H9 (cell line): Measurements from ENCODE around the gene ENOX1. TPM values are rescaled to one million over a fixed set of nuclear protein-coding genes. Genes with fewer than 3 reads are reported as not detected.

Source experiments
- DNase-seq: peaks from one replicate; pipeline ENCODE4 v3.0.0-alpha.2; 2017
- H2AFZ ChIP-seq: one replicate; pipeline ENCODE4 v1.6.1; 2013; ENCODE audit warnings: mild to moderate bottlenecking, low read length, control low read depth, moderate library complexity
- H2AK5ac ChIP-seq: 2 replicates; pipeline ENCODE4 v1.6.1; 2013; ENCODE audit warnings: low read length, control low read depth, mixed read lengths; ENCODE audit not compliant: insufficient read length
- H2BK120ac ChIP-seq: one replicate; pipeline ENCODE4 v1.6.1; 2013; ENCODE audit warnings: low read depth, mild to moderate bottlenecking, low read length, control low read depth, inconsistent platforms; ENCODE audit not compliant: poor library complexity, severe bottlenecking
- H2BK12ac ChIP-seq: 2 replicates; pipeline ENCODE4 v1.6.1; 2013; ENCODE audit warnings: low read length, control low read depth, mixed read lengths, low read depth; ENCODE audit not compliant: insufficient read length
- H2BK15ac ChIP-seq: 2 replicates; pipeline ENCODE4 v1.6.1; 2013; ENCODE audit warnings: low read depth, low read length, control low read depth
- H2BK20ac ChIP-seq: one replicate; pipeline ENCODE4 v1.6.1; 2013; ENCODE audit warnings: low read depth, mild to moderate bottlenecking, low read length, control low read depth, inconsistent platforms; ENCODE audit not compliant: poor library complexity, severe bottlenecking
- H2BK5ac ChIP-seq: 2 replicates; pipeline ENCODE4 v1.6.1; 2013; ENCODE audit warnings: low read length, control low read depth, mixed read lengths; ENCODE audit not compliant: insufficient read length
- H3K14ac ChIP-seq: 2 replicates; pipeline ENCODE4 v1.6.1; 2013; ENCODE audit warnings: low read length, control low read depth; ENCODE audit not compliant: insufficient read depth
- H3K18ac ChIP-seq: 2 replicates; pipeline ENCODE4 v1.6.1; 2013; ENCODE audit warnings: low read depth, mild to moderate bottlenecking, mixed read lengths, low read length, control low read depth; ENCODE audit not compliant: insufficient read length
- H3K23ac ChIP-seq: 2 replicates; pipeline ENCODE4 v1.6.1; 2013; ENCODE audit warnings: low read length, control low read depth, mixed read lengths, low read depth; ENCODE audit not compliant: insufficient read length
- H3K23me2 ChIP-seq: 2 replicates; pipeline ENCODE4 v1.6.1; 2013; ENCODE audit warnings: low read depth, mild to moderate bottlenecking, mixed read lengths, low read length, control low read depth; ENCODE audit not compliant: insufficient read length, poor library complexity, severe bottlenecking
- H3K27ac ChIP-seq: 2 replicates; pipeline ENCODE4 v1.5.1; 2013; ENCODE audit warnings: low read length, control low read depth, mixed read lengths, low read depth; ENCODE audit not compliant: insufficient read length
- H3K27me3 ChIP-seq: 2 replicates; pipeline ENCODE4 v1.6.1; 2013; ENCODE audit warnings: low read length, control low read depth, inconsistent platforms; ENCODE audit not compliant: insufficient read depth
- H3K4ac ChIP-seq: 2 replicates; pipeline ENCODE4 v1.6.1; 2013; ENCODE audit warnings: low read depth, mild to moderate bottlenecking, control low read depth, inconsistent platforms, low read length, moderate library complexity
- H3K4me1 ChIP-seq: 2 replicates; pipeline ENCODE4 v1.6.1; 2013; ENCODE audit warnings: low read length, control low read depth, inconsistent platforms; ENCODE audit not compliant: insufficient read depth
- H3K4me2 ChIP-seq: 2 replicates; pipeline ENCODE4 v1.6.1; 2013; ENCODE audit warnings: low read length, control low read depth, mixed read lengths; ENCODE audit not compliant: insufficient read length, insufficient read depth
- H3K56ac ChIP-seq: 2 replicates; pipeline ENCODE4 v1.6.1; 2013; ENCODE audit warnings: low read depth, mild to moderate bottlenecking, mixed read lengths, low read length, control low read depth; ENCODE audit not compliant: insufficient read length
- H3K79me1 ChIP-seq: 2 replicates; pipeline ENCODE4 v1.6.1; 2013; ENCODE audit warnings: low read depth, mild to moderate bottlenecking, moderate library complexity, low read length, control low read depth, inconsistent platforms; ENCODE audit not compliant: insufficient read depth, poor library complexity, severe bottlenecking
- H3K79me2 ChIP-seq: 2 replicates; pipeline ENCODE4 v1.6.1; 2013; ENCODE audit warnings: low read length, control low read depth, inconsistent platforms; ENCODE audit not compliant: insufficient read depth
- H3K9ac ChIP-seq: 2 replicates; pipeline ENCODE4 v1.6.1; 2013; ENCODE audit warnings: low read length, control low read depth, mixed read lengths; ENCODE audit not compliant: insufficient read length; ENCODE audit errors: extremely low read depth
- H3K9me3 ChIP-seq: one replicate; pipeline ENCODE4 v1.6.1; 2013; ENCODE audit warnings: low read depth, low read length, inconsistent platforms; ENCODE audit not compliant: control insufficient read depth
- H3T11ph ChIP-seq: one replicate; pipeline ENCODE4 v1.6.1; 2013; ENCODE audit warnings: mild to moderate bottlenecking, low read length, control low read depth, inconsistent platforms
- H4K20me1 ChIP-seq: one replicate; pipeline ENCODE4 v1.6.1; 2013; ENCODE audit not compliant: control insufficient read depth, insufficient read length, insufficient read depth
- H4K5ac ChIP-seq: 2 replicates; pipeline ENCODE4 v1.6.1; 2013; ENCODE audit warnings: low read depth, mild to moderate bottlenecking, mixed read lengths, low read length, control low read depth; ENCODE audit not compliant: insufficient read length
- H4K8ac ChIP-seq: replicated peaks from 2 replicates; pipeline ENCODE4 v1.6.1; 2013; ENCODE audit warnings: low read length, control low read depth, mixed read lengths, low read depth; ENCODE audit not compliant: insufficient read length
- H4K91ac ChIP-seq: 2 replicates; pipeline ENCODE4 v1.6.1; 2013; ENCODE audit warnings: low read depth, mild to moderate bottlenecking, moderate library complexity, mixed read lengths, low read length, control low read depth; ENCODE audit not compliant: insufficient read length
- H3K27ac Mint-ChIP-seq, 3 experiments: 2 replicates in 2 of 3; 3 replicates in 1 of 3; pipeline ENCODE4 v1.8.0; 2020 to 2021; ENCODE audit warnings: mixed read lengths in 3 of 3, mild to moderate bottlenecking in 1 of 3, moderate library complexity in 1 of 3
- H3K27me3 Mint-ChIP-seq: 2 replicates; pipeline ENCODE4 v1.8.0; 2021; ENCODE audit warnings: low read depth, mild to moderate bottlenecking, moderate library complexity, mixed read lengths
- H3K36me3 Mint-ChIP-seq, 3 experiments: 2 replicates in 2 of 3; 3 replicates in 1 of 3; pipeline ENCODE4 v1.8.0; 2020 to 2021; ENCODE audit warnings: low read depth in 3 of 3, mixed read lengths in 3 of 3; ENCODE audit not compliant: insufficient read depth in 1 of 3
- H3K4me1 Mint-ChIP-seq, 2 experiments: 2 replicates each; pipeline ENCODE4 v1.8.0; 2020; ENCODE audit warnings: mixed read lengths in 2 of 2
- H3K4me3 Mint-ChIP-seq, 2 experiments: 2 replicates in 1 of 2; 3 replicates in 1 of 2; pipeline ENCODE4 v1.8.0; 2020 to 2021; ENCODE audit warnings: mild to moderate bottlenecking in 2 of 2, mixed read lengths in 2 of 2, moderate library complexity in 1 of 2
- H3K9me3 Mint-ChIP-seq, 2 experiments: 2 replicates in 1 of 2; 3 replicates in 1 of 2; pipeline ENCODE4 v1.8.0; 2020; ENCODE audit warnings: mild to moderate bottlenecking in 2 of 2, mixed read lengths in 2 of 2, moderate library complexity in 1 of 2
- WGBS: extraction: QIAGEN DNeasy Blood & Tissue Kit; methylation state at CpG from one replicate; pipeline ENCODE4 v1.1.7; 2013; ENCODE audit warnings: missing lambda C conversion rate, low lambda C conversion rate, mixed read lengths; ENCODE audit not compliant: insufficient read length; ENCODE audit errors: extremely low coverage; 5-methylcytosine and 5-hydroxymethylcytosine counted together
- total RNA-seq: library from RNA; stranded (reverse); gene quantifications from 2 replicates; pipeline ENCODE4 v1.2.1, GENCODE V29; 2021
- TF ChIP-seq, protein P1 (sequence below): fragments of 200-600 bp; sonication (generic); conservative IDR thresholded peaks from 3 replicates; pipeline ENCODE4 v1.8.0; 2021; ENCODE audit warnings: antibody characterized with exemption, mild to moderate bottlenecking

ENOX1 gene
- total RNA-seq, 1 experiment from 2014 or later: 0.24 TPM

DNA sequence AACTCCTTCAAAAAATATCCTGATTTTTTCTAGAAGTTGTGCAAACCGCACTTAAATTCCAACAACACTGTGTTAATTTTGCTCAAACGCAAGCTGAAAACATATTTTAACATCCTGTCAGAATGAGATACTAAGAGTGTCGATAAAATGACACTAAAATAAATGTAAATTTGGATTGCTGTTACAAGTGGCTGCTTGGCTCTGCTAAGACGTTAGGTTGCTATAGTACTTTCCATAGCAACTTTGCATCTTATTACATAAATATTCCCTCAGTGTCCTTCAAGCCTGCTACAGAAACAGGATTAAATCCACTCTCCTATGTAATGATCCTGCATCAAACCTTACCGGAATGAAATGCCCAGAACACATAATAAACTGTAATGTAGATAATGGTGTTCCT, 471.2 kb downstream of the ENOX1 start:
- Histone ChIP-seq H3K4me1 (peaks cover 14% of the 10 kb centered on the region; the same call in 1 of the 2 replicates), H2AFZ (no peak overlapping the region), H3K27me3 (no peaks in the 10 kb centered on the region; the same call in 1 of the 2 replicates), H3K9me3 (no peaks in the 10 kb centered on the region), H3K79me1 (no peaks in the 10 kb centered on the region), H3K23me2 (no peaks in the 10 kb centered on the region), H2AK5ac (no peak overlapping the region), H3K27ac (no peak overlapping the region), H3K4ac (no peak overlapping the region), H3K14ac (no peak overlapping the region), H3T11ph (no peak overlapping the region), H4K8ac (no peak overlapping the region), H4K91ac (no peak overlapping the region), H2BK15ac (no peak overlapping the region), H3K18ac (no peak overlapping the region), H3K9ac (no peak overlapping the region), H3K56ac (no peak overlapping the region), H4K20me1 (no peaks in the 10 kb centered on the region), H2BK20ac (no peak overlapping the region), H2BK5ac (no peak overlapping the region), H2BK12ac (no peak overlapping the region), H3K23ac (no peak overlapping the region), H2BK120ac (no peak overlapping the region), H3K4me2 (no peak overlapping the region), H4K5ac (no peak overlapping the region), H3K79me2 (no peaks in the 10 kb centered on the region)
- TF ChIP-seq, protein P1, sequence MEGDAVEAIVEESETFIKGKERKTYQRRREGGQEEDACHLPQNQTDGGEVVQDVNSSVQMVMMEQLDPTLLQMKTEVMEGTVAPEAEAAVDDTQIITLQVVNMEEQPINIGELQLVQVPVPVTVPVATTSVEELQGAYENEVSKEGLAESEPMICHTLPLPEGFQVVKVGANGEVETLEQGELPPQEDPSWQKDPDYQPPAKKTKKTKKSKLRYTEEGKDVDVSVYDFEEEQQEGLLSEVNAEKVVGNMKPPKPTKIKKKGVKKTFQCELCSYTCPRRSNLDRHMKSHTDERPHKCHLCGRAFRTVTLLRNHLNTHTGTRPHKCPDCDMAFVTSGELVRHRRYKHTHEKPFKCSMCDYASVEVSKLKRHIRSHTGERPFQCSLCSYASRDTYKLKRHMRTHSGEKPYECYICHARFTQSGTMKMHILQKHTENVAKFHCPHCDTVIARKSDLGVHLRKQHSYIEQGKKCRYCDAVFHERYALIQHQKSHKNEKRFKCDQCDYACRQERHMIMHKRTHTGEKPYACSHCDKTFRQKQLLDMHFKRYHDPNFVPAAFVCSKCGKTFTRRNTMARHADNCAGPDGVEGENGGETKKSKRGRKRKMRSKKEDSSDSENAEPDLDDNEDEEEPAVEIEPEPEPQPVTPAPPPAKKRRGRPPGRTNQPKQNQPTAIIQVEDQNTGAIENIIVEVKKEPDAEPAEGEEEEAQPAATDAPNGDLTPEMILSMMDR: no peak
- Mint-ChIP-seq H3K4me3 (no peak overlapping the region), H3K27me3 (no peaks in the 10 kb centered on the region), H3K9me3 (no peaks in the 10 kb centered on the region; a peak in 1 of 5 replicates), H3K27ac (peak overlapping the region; percentile 54 to 90 (median 72); a peak in 6 of 7 replicates), H3K4me1 (peaks cover 56 to 60% of the 10 kb centered on the region in 2 experiments), H3K36me3 (no peaks in the 10 kb centered on the region)
- DNase-seq: no peak
- WGBS: no CpG with 5 or more reads among the region's 5 CpGs
